Measurements from ENCODE around the gene GRIK5.
"Not testable (repeated sequence)": the region's sequence is repeated elsewhere in the genome, so short reads cannot be mapped to it uniquely, and the experiment has no call there.

GRIK5 gene

GRCh38 chr19:42018503-42019193 is 51.4 kb downstream of the GRIK5 start:
- no peak for DNase-seq (ENCODE audit: low read depth)
- H3K4me3 ChIP-seq (ENCODE audit: low read depth, low read length), result no peak overlapping the region
- TF ChIP-seq CTCF (IDR thresholded peaks at IDR 0.05; ENCODE audit: low read depth, low read length, missing control alignments), result no peak

DNA sequence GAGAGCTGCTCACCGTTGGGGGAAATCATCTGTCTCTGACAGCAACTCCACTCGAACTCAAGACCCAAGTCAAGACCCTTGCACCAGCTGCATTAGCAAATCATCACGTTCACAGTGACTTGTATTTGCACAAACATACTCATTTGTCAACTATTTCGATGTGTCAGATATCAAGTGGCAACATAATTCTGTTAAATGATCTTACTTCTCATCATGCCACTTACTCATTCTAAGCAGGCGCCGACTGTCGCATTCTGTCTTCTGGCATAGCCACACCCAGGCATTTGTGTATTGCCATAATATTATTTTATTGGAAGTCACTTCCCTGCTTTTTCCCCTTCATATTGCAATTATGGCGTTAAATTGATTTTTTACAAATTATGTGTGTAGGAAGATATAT is 53.0 kb downstream of the GRIK5 start:
- TF ChIP-seq CTCF (IDR thresholded peaks at IDR 0.05; ENCODE audit: low read depth, low read length, missing control alignments), result no peak

DNA sequence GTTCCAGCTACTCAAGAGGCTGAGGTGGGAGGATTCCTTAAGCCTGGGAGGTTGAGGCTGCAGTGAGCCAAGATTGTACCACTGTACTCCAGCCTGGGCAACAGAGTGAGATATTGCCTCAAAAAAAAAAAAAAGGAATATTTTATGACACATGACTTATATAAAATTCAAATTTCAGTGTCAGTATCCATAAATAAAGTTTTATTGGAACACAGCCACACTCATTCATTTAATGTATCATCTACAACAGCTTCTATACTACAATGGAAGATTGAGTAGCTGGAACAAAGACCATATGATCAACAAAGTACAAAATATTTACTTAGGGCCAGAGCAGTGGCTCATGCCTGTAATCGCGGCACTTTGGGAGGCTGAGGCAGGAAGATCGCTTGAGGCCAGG is 57.3 kb downstream of the GRIK5 start:
- DNase-seq (ENCODE audit: low read depth); H3K4me3 ChIP-seq (ENCODE audit: low read depth, low read length): not testable (repeated sequence)

More for the DNA sequence above, 53.0 kb downstream of the GRIK5 start:
- no peak overlapping the region for H3K4me3 ChIP-seq (ENCODE audit: low read depth, low read length)
- no peak for DNase-seq (ENCODE audit: low read depth)

DNA sequence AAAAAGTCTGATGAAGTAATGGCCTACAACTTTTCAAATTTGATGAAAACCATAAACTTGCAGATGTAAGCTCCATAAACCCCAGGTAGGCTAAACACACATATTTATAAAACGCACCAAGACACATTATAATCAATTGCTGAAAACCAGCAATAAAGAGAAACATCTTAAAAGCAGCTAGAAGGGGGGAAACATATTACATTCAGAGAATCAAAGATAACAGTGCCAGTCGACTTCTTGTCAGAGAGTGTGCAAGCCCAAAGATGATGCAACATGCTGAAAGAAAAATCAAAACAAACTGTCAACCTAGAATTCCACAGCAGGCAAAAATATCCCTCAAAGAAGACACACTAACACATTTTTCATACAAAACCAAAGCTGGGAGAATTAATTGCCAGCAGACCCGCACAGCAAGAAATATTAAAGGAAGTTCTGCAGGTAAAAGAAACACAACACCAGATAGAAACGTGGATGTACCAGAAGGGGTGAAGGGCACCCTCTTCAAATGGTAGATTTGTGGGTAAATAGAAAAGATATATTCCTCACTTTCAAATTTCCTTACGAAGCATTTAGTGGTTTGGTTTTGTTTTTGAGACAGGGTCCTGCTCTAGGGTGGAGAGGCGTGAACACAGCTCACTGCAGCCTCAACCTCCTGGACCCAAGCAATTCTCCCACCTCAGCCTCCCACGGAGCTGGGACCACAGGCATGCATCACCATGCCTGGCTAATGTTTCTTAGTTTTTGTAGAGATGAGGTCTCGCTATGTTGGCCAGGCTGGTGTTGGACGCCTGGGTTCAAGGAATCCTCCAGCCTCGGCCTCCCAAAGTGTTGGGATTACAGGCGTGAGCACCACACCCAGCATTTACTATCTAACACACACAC is 59.5 kb downstream of the GRIK5 start:
- TF ChIP-seq CTCF (IDR thresholded peaks at IDR 0.05; ENCODE audit: low read depth, low read length, missing control alignments), result no peak
- H3K4me3 ChIP-seq (ENCODE audit: low read depth, low read length), result no peak overlapping the region
- no peak for DNase-seq (ENCODE audit: low read depth)

GRCh38 chr19:42006569-42006968 is 63.4 kb downstream of the GRIK5 start:
- no peak for DNase-seq (ENCODE audit: low read depth)
- no peak for TF ChIP-seq CTCF (IDR thresholded peaks at IDR 0.05; ENCODE audit: low read depth, low read length, missing control alignments)

GRCh38 chr19:42005504-42005903 is 64.5 kb downstream of the GRIK5 start:
- no peak for DNase-seq (ENCODE audit: low read depth)
- no peak for TF ChIP-seq CTCF (IDR thresholded peaks at IDR 0.05; ENCODE audit: low read depth, low read length, missing control alignments)
- H3K4me3 ChIP-seq (ENCODE audit: low read depth, low read length), result no peak overlapping the region

More at GRCh38 chr19:42006569-42006968, 63.4 kb downstream of the GRIK5 start:
- no peak overlapping the region for H3K4me3 ChIP-seq (ENCODE audit: low read depth, low read length)

DNA sequence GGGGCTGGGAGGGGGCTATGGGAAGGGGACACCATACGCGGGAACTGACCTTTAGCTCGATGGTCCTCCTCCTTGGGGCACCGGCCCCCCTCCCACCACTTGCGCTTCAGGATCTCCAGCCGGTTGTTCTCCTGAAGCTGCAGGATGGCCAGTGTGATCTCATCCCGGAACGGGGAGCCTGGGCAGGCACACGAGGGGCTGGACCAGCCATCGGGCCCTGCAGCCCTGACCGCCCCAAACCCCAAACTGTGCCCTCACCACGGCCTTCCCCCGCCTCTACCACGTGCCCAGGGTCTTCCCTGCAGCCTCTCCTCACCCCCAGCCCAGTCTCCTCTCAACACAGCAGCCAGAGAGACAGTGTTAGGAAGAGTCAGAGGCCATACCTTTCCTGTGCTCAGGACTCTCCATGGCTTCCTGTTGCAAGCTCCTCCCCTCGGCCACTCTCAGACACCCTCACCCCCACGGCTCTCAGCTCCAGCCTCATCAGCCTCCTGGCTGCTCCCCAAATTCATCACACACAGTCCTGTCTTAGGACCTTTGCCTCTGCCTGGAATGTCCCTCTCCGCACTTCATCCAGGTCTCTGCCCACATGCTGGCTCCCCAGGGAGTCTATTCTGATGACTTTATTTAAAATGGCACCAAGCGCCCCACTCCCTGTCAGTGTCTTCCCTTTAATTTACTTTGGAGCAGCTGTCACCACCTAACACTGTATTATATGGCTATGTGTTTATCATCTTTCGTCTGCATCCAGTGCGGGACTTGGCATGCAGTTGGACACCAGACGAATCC is 66.3 kb downstream of the GRIK5 start:
- no peak overlapping the region for H3K4me3 ChIP-seq (ENCODE audit: low read depth, low read length)
- no peak for DNase-seq (ENCODE audit: low read depth)
- no peak for TF ChIP-seq CTCF (IDR thresholded peaks at IDR 0.05; ENCODE audit: low read depth, low read length, missing control alignments)

Measured in GM12864 (cell line).